Measurements from ENCODE around the gene TPGS1.

TPGS1 gene

GRCh38 chr19:497491-497868 is 9.8 kb upstream of the TPGS1 start:
- in situ Hi-C loops (cut with HindIII; ENCODE audit: low sequenced_read_pairs) = no loop called here
- no peak overlapping the region for H3K4me3 ChIP-seq (ENCODE audit: low read depth, low read length)
- TF ChIP-seq, protein P1, sequence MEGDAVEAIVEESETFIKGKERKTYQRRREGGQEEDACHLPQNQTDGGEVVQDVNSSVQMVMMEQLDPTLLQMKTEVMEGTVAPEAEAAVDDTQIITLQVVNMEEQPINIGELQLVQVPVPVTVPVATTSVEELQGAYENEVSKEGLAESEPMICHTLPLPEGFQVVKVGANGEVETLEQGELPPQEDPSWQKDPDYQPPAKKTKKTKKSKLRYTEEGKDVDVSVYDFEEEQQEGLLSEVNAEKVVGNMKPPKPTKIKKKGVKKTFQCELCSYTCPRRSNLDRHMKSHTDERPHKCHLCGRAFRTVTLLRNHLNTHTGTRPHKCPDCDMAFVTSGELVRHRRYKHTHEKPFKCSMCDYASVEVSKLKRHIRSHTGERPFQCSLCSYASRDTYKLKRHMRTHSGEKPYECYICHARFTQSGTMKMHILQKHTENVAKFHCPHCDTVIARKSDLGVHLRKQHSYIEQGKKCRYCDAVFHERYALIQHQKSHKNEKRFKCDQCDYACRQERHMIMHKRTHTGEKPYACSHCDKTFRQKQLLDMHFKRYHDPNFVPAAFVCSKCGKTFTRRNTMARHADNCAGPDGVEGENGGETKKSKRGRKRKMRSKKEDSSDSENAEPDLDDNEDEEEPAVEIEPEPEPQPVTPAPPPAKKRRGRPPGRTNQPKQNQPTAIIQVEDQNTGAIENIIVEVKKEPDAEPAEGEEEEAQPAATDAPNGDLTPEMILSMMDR (IDR thresholded peaks at IDR 0.05; ENCODE audit: low read depth, low read length) = no peak
- DNase-seq (ENCODE audit: low read depth, low spot score) = no peak

DNA sequence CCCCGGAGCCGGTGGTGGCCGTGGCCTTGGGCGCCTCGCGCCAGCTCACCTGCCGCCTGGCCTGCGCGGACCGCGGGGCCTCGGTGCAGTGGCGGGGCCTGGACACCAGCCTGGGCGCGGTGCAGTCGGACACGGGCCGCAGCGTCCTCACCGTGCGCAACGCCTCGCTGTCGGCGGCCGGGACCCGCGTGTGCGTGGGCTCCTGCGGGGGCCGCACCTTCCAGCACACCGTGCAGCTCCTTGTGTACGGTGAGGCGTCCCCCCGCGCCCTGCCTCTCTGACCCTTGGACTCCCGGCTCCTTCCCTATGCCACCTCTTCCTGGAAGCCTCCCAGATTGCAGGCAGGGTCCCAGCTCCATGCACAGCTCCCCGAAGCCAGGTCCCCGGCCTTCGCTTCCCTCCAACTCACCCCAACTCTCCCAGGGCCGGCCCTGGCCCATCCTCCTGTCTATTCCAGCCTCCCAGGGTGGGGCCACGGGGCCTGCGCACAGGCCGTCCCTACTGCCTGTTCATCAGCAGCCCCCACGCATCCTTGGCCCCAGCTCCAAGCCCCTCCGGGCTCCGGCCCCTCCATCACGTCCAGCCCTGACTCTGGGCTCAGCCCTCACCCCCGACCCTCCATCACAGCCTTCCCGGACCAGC is 9.3 kb upstream of the TPGS1 start:
- in situ Hi-C loops (cut with HindIII; ENCODE audit: low sequenced_read_pairs) = no loop called here
- DNase-seq (ENCODE audit: low read depth, low spot score) = no peak
- H3K4me3 ChIP-seq (ENCODE audit: low read depth, low read length) = no peak overlapping the region
- TF ChIP-seq, protein P1 (IDR thresholded peaks at IDR 0.05; ENCODE audit: low read depth, low read length) = no peak

DNA sequence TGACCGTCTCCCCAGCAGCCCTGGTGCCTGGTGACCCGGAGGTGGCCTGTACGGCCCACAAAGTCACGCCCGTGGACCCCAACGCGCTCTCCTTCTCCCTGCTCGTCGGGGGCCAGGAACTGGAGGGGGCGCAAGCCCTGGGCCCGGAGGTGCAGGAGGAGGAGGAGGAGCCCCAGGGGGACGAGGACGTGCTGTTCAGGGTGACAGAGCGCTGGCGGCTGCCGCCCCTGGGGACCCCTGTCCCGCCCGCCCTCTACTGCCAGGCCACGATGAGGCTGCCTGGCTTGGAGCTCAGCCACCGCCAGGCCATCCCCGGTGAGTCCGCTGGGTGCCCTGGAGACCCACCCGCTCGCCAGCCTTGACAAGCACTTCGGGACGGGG is 8.8 kb upstream of the TPGS1 start:
- in situ Hi-C loops (cut with HindIII; ENCODE audit: low sequenced_read_pairs) = no loop called here
- TF ChIP-seq, protein P1 (IDR thresholded peaks at IDR 0.05; ENCODE audit: low read depth, low read length) = no peak
- no peak overlapping the region for H3K4me3 ChIP-seq (ENCODE audit: low read depth, low read length)
- DNase-seq (ENCODE audit: low read depth, low spot score) = no peak

- no peak for DNase-seq (ENCODE audit: low read depth, low spot score)
- in situ Hi-C loops (cut with HindIII; ENCODE audit: low sequenced_read_pairs) = no loop called here
- no peak overlapping the region for H3K4me3 ChIP-seq (ENCODE audit: low read depth, low read length)
- TF ChIP-seq, protein P1 (IDR thresholded peaks at IDR 0.05; ENCODE audit: low read depth, low read length) = no peak
Observed at GRCh38 chr19:498977-499623, 8.2 kb upstream of the TPGS1 start.

- no peak for DNase-seq (ENCODE audit: low read depth, low spot score)
- in situ Hi-C loops (cut with HindIII; ENCODE audit: low sequenced_read_pairs) = no loop called here
- TF ChIP-seq, protein P1 (IDR thresholded peaks at IDR 0.05; ENCODE audit: low read depth, low read length) = no peak
- H3K4me3 ChIP-seq (ENCODE audit: low read depth, low read length) = no peak overlapping the region
Observed at GRCh38 chr19:501646-502045, 5.7 kb upstream of the TPGS1 start.

DNA sequence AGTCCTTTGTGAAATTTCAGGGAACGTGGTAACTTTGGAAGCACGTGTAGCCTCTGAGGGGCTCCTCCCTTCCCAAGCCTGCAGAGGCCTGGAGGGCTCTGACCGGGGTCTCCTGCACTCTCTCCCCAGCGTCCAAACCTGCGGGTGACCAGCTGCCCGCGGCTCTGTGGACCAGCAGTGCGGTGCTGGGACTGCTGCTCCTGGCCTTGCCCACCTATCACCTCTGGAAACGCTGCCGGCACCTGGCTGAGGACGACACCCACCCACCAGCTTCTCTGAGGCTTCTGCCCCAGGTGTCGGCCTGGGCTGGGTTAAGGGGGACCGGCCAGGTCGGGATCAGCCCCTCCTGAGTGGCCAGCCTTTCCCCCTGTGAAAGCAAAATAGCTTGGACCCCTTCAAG is 2.7 kb upstream of the TPGS1 start:
- TF ChIP-seq, protein P1 (IDR thresholded peaks at IDR 0.05; ENCODE audit: low read depth, low read length) = no peak
- in situ Hi-C loops (cut with HindIII; ENCODE audit: low sequenced_read_pairs) = no loop called here

More for the DNA sequence above, 2.7 kb upstream of the TPGS1 start:
- H3K4me3 ChIP-seq (ENCODE audit: low read depth, low read length) = no peak overlapping the region
- DNase-seq (ENCODE audit: low read depth, low spot score) = no peak
